ENCODE data around the gene CPM. TPM values are rescaled to one million over a fixed set of nuclear protein-coding genes. Genes with fewer than 3 reads are reported as not detected.

CPM gene
- polyA plus RNA-seq, 2 of the 4 experiments (the other 2 are of a cell fraction) = 3.7 to 6.8 TPM

- CTCF ChIA-PET = interaction anchor here (0.6 to 1.8 kb wide), 4 partner anchors 11 to 99 kb away, joined by 3 read pairs; no protein-coding TSS in a partner anchor
- no peak for TF ChIP-seq ZSCAN20 (CRISPR knock-in tag; IDR thresholded peaks at IDR 0.05)
- no peak for TF ChIP-seq PBX3 (IDR thresholded peaks at IDR 0.05)
- no peak for TF ChIP-seq HES2 (IDR thresholded peaks at IDR 0.05)
- TF ChIP-seq HDAC2 (IDR thresholded peaks at IDR 0.05) = no peak
- no peak for TF ChIP-seq CEBPB (IDR thresholded peaks at IDR 0.05)
- TF ChIP-seq POLR2AphosphoS2 (conservative IDR thresholded peaks at IDR 0.05; ENCODE audit: low read length) = no peak
Observed at GRCh38 chr12:68970951-68971350, 38.0 kb upstream of the CPM start.

GRCh38 chr12:68970306-68970705, 37.3 kb upstream of the CPM start:
- FAIRE-seq (no peak), ATAC-seq (no peak), DNase-seq (ENCODE audit: low read depth in 1 of 2, low spot score in 1 of 2) (no peak)
- ChIA-PET POLR2A (interaction anchor here (1.4 kb wide), 1 partner anchor 37 kb away, joined by 3 read pairs; the partner anchor contains the start of gene CPM), CTCF (interaction anchor here (1.0 to 1.8 kb wide), 2 partner anchors 62 to 100 kb away, joined by 3 read pairs; no protein-coding TSS in a partner anchor)
- Histone ChIP-seq H3K4me1 (peaks cover 11% of the 10 kb centered on the region; the same call in 2 of the 3 replicates), H3K27ac (no peak overlapping the region; a peak in 1 of 6 replicates), H3K9me3 (no peaks in the 10 kb centered on the region), H3K4me2 (no peak overlapping the region), H3K4me3 (no peak overlapping the region)
- no peak for TF ChIP-seq MYC (IDR thresholded peaks at IDR 0.05; ENCODE audit: borderline replicate concordance, low read length)
- no peak for TF ChIP-seq EHMT2 (IDR thresholded peaks at IDR 0.05; ENCODE audit: low read depth)
- TF ChIP-seq RFX5 (IDR thresholded peaks at IDR 0.05) = no peak
- TF ChIP-seq SREBF2 (IDR thresholded peaks at IDR 0.05) = no peak
- TF ChIP-seq FOXS1 (CRISPR knock-in tag; IDR thresholded peaks at IDR 0.05) = no peak
- TF ChIP-seq BHLHE40 (IDR thresholded peaks at IDR 0.05; ENCODE audit: low read depth, low read length) = no peak
- TF ChIP-seq MAFK (IDR thresholded peaks at IDR 0.05; ENCODE audit: partially characterized antibody) = no peak
- TF ChIP-seq ATOH8 (CRISPR knock-in tag; IDR thresholded peaks at IDR 0.05; ENCODE audit: low read depth) = no peak
- TF ChIP-seq MAZ (IDR thresholded peaks at IDR 0.05; ENCODE audit: borderline replicate concordance, low read depth, low read length) = no peak
- no peak for TF ChIP-seq NFE2L2 (conservative IDR thresholded peaks at IDR 0.05; ENCODE audit: low read length)
- no peak for TF ChIP-seq CHD2 (IDR thresholded peaks at IDR 0.05; ENCODE audit: low read length, partially characterized antibody)
- TF ChIP-seq JUN (IDR thresholded peaks at IDR 0.05) = no peak
- no peak for TF ChIP-seq CBX8 (IDR thresholded peaks at IDR 0.05)

More at GRCh38 chr12:68970951-68971350, 38.0 kb upstream of the CPM start:
- no peak overlapping the region for H3K4me3 ChIP-seq
- FAIRE-seq (no peak), DNase-seq (ENCODE audit: low read depth in 1 of 2, low spot score in 1 of 2) (no peak), ATAC-seq (no peak)
- peaks cover 11% of the 10 kb centered on the region; the same call in 2 of the 3 replicates for H3K4me1 ChIP-seq
- no peaks in the 10 kb centered on the region for H3K9me3 ChIP-seq
- WGBS (ENCODE audit: missing lambda C conversion rate) = 97% methylated on average over 1 of the region's 1 CpG
- POLR2A ChIA-PET = interaction anchor here (1.4 kb wide), 1 partner anchor 38 kb away, joined by 3 read pairs; the partner anchor contains the start of gene CPM
- H3K4me2 ChIP-seq = peak overlapping the region; percentile 18; the same call in 1 of the 3 replicates
- peak overlapping the region in 1 of 2 experiments; percentile 57; a peak in 2 of 6 replicates for H3K27ac ChIP-seq

- no peak overlapping the region for H3K27ac ChIP-seq
- CTCF ChIA-PET = interaction anchor here (1.0 kb wide), 1 partner anchor 191 kb away, joined by 3 read pairs; no protein-coding TSS in a partner anchor
- POLR2A ChIA-PET = no interaction called here
- WGBS (ENCODE audit: missing lambda C conversion rate) = 61% methylated on average over 3 of the region's 3 CpGs
- DNase-seq (ENCODE audit: low read depth in 1 of 2, low spot score in 1 of 2) (no peak), ATAC-seq (no peak), FAIRE-seq (no peak)
- H3K4me1 ChIP-seq = peaks cover 11% of the 10 kb centered on the region; the same call in 2 of the 3 replicates
- H3K4me3 ChIP-seq = no peak overlapping the region
- TF ChIP-seq ELK1 (IDR thresholded peaks at IDR 0.05; ENCODE audit: low read depth, low read length) (no peak), MAZ (IDR thresholded peaks at IDR 0.05; ENCODE audit: borderline replicate concordance, low read depth, low read length) (no peak), RARB (CRISPR knock-in tag; IDR thresholded peaks at IDR 0.05) (no peak), RAD21 (conservative IDR thresholded peaks at IDR 0.05 in 1 of 2, IDR thresholded peaks at IDR 0.05 in 1 of 2) (no peak), RNF2 (IDR thresholded peaks at IDR 0.05; ENCODE audit: borderline replicate concordance, low read depth) (no peak), CBX2 (IDR thresholded peaks at IDR 0.05; ENCODE audit: borderline replicate concordance, low read depth) (no peak), ZC3H11A (IDR thresholded peaks at IDR 0.05) (no peak), CTCF (IDR thresholded peaks at IDR 0.05) (no peak), ZNF302 (CRISPR knock-in tag; IDR thresholded peaks at IDR 0.05) (no peak)
- H3K4me2 ChIP-seq = no peak overlapping the region
- no peaks in the 10 kb centered on the region for H3K9me3 ChIP-seq
Observed at GRCh38 chr12:68967046-68967445, 34.1 kb upstream of the CPM start.

All from A549 (cell line).